WTC11 (cell line): ENCODE data around the gene ZBTB7C. TPM values are rescaled to one million over a fixed set of nuclear protein-coding genes. Genes with fewer than 3 reads are reported as not detected.

Source experiments
- ATAC-seq: fragments of 200-7000 bp; cut with Tn5 transposase; 2 replicates; pipeline ENCODE4 v1.10.0; 2021; ENCODE audit warnings: mild to moderate bottlenecking, moderate library complexity
- CTCF ChIA-PET: fragments of 300-600 bp; sonication (Branson Sonifier 250); formaldehyde crosslinking; loops from one replicate; lab custom pipeline; 2021; ENCODE audit warnings: antibody characterized with exemption; lab: Charles Lee
- POLR2A ChIA-PET: fragments of 350-600 bp; sonication (Branson Sonifier 250); formaldehyde crosslinking; loops from one replicate; lab custom pipeline; 2021; ENCODE audit warnings: antibody characterized with exemption; lab: Charles Lee
- DNase-seq: peaks from one replicate; pipeline ENCODE4 v3.0.0; 2021; ENCODE audit warnings: low spot score
- H3K27ac Mint-ChIP-seq: 2 replicates; pipeline ENCODE4 v1.8.0; 2021; ENCODE audit warnings: mixed read lengths
- H3K27me3 Mint-ChIP-seq: 2 replicates; pipeline ENCODE4 v1.8.0; 2021; ENCODE audit warnings: low read depth, mild to moderate bottlenecking, moderate library complexity, mixed read lengths
- H3K36me3 Mint-ChIP-seq: 2 replicates; pipeline ENCODE4 v1.8.0; 2021; ENCODE audit warnings: mixed read lengths
- H3K4me1 Mint-ChIP-seq: 2 replicates; pipeline ENCODE4 v1.8.0; 2022; ENCODE audit warnings: mixed read lengths
- H3K4me3 Mint-ChIP-seq: 2 replicates; pipeline ENCODE4 v1.8.0; 2021; ENCODE audit warnings: mild to moderate bottlenecking, moderate library complexity, mixed read lengths
- H3K9me3 Mint-ChIP-seq: 2 replicates; pipeline ENCODE4 v1.8.0; 2021; ENCODE audit warnings: mixed read lengths
- ATF1 ChIP-seq: sonication (generic); formaldehyde crosslinking; IDR thresholded peaks from 2 replicates; pipeline ENCODE4 v1.8.1; 2023; ENCODE audit warnings: mild to moderate bottlenecking, moderate library complexity, missing genetic modification reagents
- FOXP4 ChIP-seq: sonication (generic); formaldehyde crosslinking; IDR thresholded peaks from 2 replicates; pipeline ENCODE4 v1.8.0; 2022; ENCODE audit warnings: mild to moderate bottlenecking, missing genetic modification reagents
- HMGA2 ChIP-seq: fragments of 250-450 bp; sonication (Bioruptor Pico); IDR thresholded peaks from 2 replicates; pipeline ENCODE4 v1.4.0; 2021; ENCODE audit warnings: mild to moderate bottlenecking, moderate library complexity
- IRF2 ChIP-seq: sonication (generic); formaldehyde crosslinking; IDR thresholded peaks from 2 replicates; pipeline ENCODE4 v1.8.0; 2022; ENCODE audit warnings: low read depth, missing genetic modification reagents, borderline replicate concordance
- MAX ChIP-seq: sonication (generic); formaldehyde crosslinking; IDR thresholded peaks from 2 replicates; pipeline ENCODE4 v1.8.0; 2022; ENCODE audit warnings: mild to moderate bottlenecking, missing genetic modification reagents
- MYBL2 ChIP-seq: sonication (generic); formaldehyde crosslinking; IDR thresholded peaks from 2 replicates; pipeline ENCODE4 v1.8.1; 2023; ENCODE audit warnings: mild to moderate bottlenecking, moderate library complexity, missing genetic modification reagents
- PRRX2 ChIP-seq: fragments of 250-450 bp; sonication (Bioruptor Pico); IDR thresholded peaks from 2 replicates; pipeline ENCODE4 v1.8.0; 2021; ENCODE audit warnings: mild to moderate bottlenecking
- SMAD4 ChIP-seq: sonication (generic); formaldehyde crosslinking; IDR thresholded peaks from 2 replicates; pipeline ENCODE4 v1.8.0; 2022; ENCODE audit warnings: mild to moderate bottlenecking, missing genetic modification reagents
- SOX15 ChIP-seq: fragments of 250-450 bp; sonication (Bioruptor Pico); IDR thresholded peaks from 2 replicates; pipeline ENCODE4 v1.9.0; 2021; ENCODE audit warnings: mild to moderate bottlenecking
- ZBTB21 ChIP-seq: sonication (generic); formaldehyde crosslinking; IDR thresholded peaks from 2 replicates; pipeline ENCODE4 v1.8.1; 2023; ENCODE audit warnings: mild to moderate bottlenecking, missing genetic modification reagents, borderline replicate concordance
- ZNF219 ChIP-seq: sonication (generic); formaldehyde crosslinking; IDR thresholded peaks from 2 replicates; pipeline ENCODE4 v1.8.0; 2023; ENCODE audit warnings: missing genetic modification reagents, mild to moderate bottlenecking, borderline replicate concordance
- ZNF263 ChIP-seq: sonication (generic); formaldehyde crosslinking; IDR thresholded peaks from 2 replicates; pipeline ENCODE4 v1.8.1; 2022; ENCODE audit warnings: low read depth, mild to moderate bottlenecking, moderate library complexity, missing genetic modification reagents
- ZNF396 ChIP-seq: fragments of 250-450 bp; sonication (Bioruptor Pico); IDR thresholded peaks from 2 replicates; pipeline ENCODE4 v1.8.0; 2021; ENCODE audit warnings: mild to moderate bottlenecking, moderate library complexity, borderline replicate concordance
- ZNF423 ChIP-seq: fragments of 250-450 bp; sonication (Bioruptor Pico); IDR thresholded peaks from 2 replicates; pipeline ENCODE4 v2.1.2; 2022; ENCODE audit warnings: mild to moderate bottlenecking, moderate library complexity
- ZNF671 ChIP-seq: fragments of 250-450 bp; sonication (Bioruptor Pico); IDR thresholded peaks from 2 replicates; pipeline ENCODE4 v1.8.0; 2021; ENCODE audit warnings: mild to moderate bottlenecking
- total RNA-seq: library from RNA; stranded (reverse); gene quantifications from 3 replicates; pipeline ENCODE4 v1.2.3, GENCODE V29; 2021
- TF ChIP-seq, protein P1 (sequence below): sonication (generic); formaldehyde crosslinking; IDR thresholded peaks from 2 replicates; pipeline ENCODE4 v1.8.1; 2022; ENCODE audit warnings: low read depth, mild to moderate bottlenecking, moderate library complexity, missing genetic modification reagents, borderline replicate concordance
- TF ChIP-seq, protein P2 (sequence below): sonication (generic); formaldehyde crosslinking; IDR thresholded peaks from 2 replicates; pipeline ENCODE4 v1.8.0; 2022; ENCODE audit warnings: mild to moderate bottlenecking, missing genetic modification reagents
- TF ChIP-seq, protein P3 (sequence below): sonication (generic); formaldehyde crosslinking; IDR thresholded peaks from 2 replicates; pipeline ENCODE4 v1.8.1; 2022; ENCODE audit warnings: missing genetic modification reagents, borderline replicate concordance
- TF ChIP-seq, protein P4 (sequence below): sonication (generic); formaldehyde crosslinking; IDR thresholded peaks from 2 replicates; pipeline ENCODE4 v1.8.1; 2022; ENCODE audit warnings: low read depth, missing genetic modification reagents, borderline replicate concordance

ZBTB7C gene
- total RNA-seq, 1 experiment from 2014 or later: 0.48 TPM

GRCh38 chr18:48392268-48392667 is 16.9 kb downstream of the ZBTB7C start:
- TF ChIP-seq FOXP4 (CRISPR knock-in tag): no peak
- TF ChIP-seq IRF2 (CRISPR knock-in tag): no peak
- TF ChIP-seq ZNF263 (CRISPR knock-in tag): no peak
- no peak for TF ChIP-seq ZNF396
- no peak for TF ChIP-seq ZNF671 (CRISPR knock-in tag)
- no peak for TF ChIP-seq SOX15 (CRISPR knock-in tag)
- no peak for TF ChIP-seq PRRX2
- TF ChIP-seq, protein P1, sequence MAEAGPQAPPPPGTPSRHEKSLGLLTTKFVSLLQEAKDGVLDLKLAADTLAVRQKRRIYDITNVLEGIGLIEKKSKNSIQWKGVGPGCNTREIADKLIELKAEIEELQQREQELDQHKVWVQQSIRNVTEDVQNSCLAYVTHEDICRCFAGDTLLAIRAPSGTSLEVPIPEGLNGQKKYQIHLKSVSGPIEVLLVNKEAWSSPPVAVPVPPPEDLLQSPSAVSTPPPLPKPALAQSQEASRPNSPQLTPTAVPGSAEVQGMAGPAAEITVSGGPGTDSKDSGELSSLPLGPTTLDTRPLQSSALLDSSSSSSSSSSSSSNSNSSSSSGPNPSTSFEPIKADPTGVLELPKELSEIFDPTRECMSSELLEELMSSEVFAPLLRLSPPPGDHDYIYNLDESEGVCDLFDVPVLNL (CRISPR knock-in tag): no peak
- DNase-seq: no peak
- H3K27ac Mint-ChIP-seq: no peak overlapping the region
- ChIA-PET POLR2A (interaction anchor here (0.6 kb wide), 1 partner anchor 1814 kb away, joined by 7 read pairs; no protein-coding TSS in a partner anchor), CTCF (interaction anchor here (1.6 kb wide), 1 partner anchor 53 kb away, joined by 8 read pairs; no protein-coding TSS in a partner anchor)
- H3K36me3 Mint-ChIP-seq: no peaks in the 10 kb centered on the region
- no peak overlapping the region for H3K4me3 Mint-ChIP-seq
- no peak for ATAC-seq
- peaks cover 15% of the 10 kb centered on the region for H3K4me1 Mint-ChIP-seq
- no peaks in the 10 kb centered on the region for H3K9me3 Mint-ChIP-seq
- peaks cover 9% of the 10 kb centered on the region for H3K27me3 Mint-ChIP-seq

GRCh38 chr18:48391868-48392267 is 17.3 kb downstream of the ZBTB7C start:
- H3K36me3 Mint-ChIP-seq: no peaks in the 10 kb centered on the region
- no peak for ATAC-seq
- POLR2A ChIA-PET: no interaction called here

DNA sequence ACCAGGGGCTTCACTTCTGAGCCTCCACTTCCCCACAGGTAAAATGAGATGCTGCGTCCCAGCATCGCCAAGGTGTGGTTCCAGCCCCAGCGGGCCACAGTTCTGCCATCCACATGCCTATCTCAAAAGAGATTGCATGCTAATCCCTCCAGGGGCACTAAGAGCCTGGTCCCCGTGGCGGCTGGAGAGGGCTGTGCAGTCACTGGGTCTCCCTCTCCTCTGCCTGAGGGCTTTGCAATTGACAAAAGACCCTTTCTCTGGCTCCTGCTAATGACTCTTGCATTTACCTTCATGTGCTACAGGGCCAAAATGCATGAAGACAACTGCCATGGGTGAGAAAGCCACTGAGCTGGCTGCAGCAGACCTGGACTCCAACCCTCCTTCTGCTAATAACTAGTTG is 18.5 kb downstream of the ZBTB7C start:
- H3K4me1 Mint-ChIP-seq: peaks cover 15% of the 10 kb centered on the region
- H3K9me3 Mint-ChIP-seq: no peaks in the 10 kb centered on the region
- ChIA-PET CTCF (no interaction called here), POLR2A (no interaction called here)
- no peak overlapping the region for H3K4me3 Mint-ChIP-seq
- DNase-seq (no peak), ATAC-seq (no peak)
- H3K27ac Mint-ChIP-seq: no peak overlapping the region
- H3K27me3 Mint-ChIP-seq: peaks cover 9% of the 10 kb centered on the region
- H3K36me3 Mint-ChIP-seq: no peaks in the 10 kb centered on the region
- TF ChIP-seq, protein P2, sequence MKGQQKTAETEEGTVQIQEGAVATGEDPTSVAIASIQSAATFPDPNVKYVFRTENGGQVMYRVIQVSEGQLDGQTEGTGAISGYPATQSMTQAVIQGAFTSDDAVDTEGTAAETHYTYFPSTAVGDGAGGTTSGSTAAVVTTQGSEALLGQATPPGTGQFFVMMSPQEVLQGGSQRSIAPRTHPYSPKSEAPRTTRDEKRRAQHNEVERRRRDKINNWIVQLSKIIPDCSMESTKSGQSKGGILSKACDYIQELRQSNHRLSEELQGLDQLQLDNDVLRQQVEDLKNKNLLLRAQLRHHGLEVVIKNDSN: no peak
- TF ChIP-seq SMAD4 (CRISPR knock-in tag) (no peak), ATF1 (CRISPR knock-in tag) (no peak), ZNF671 (CRISPR knock-in tag) (no peak), ZBTB21 (no peak), ZNF423 (CRISPR knock-in tag) (no peak)
- TF ChIP-seq, protein P3, sequence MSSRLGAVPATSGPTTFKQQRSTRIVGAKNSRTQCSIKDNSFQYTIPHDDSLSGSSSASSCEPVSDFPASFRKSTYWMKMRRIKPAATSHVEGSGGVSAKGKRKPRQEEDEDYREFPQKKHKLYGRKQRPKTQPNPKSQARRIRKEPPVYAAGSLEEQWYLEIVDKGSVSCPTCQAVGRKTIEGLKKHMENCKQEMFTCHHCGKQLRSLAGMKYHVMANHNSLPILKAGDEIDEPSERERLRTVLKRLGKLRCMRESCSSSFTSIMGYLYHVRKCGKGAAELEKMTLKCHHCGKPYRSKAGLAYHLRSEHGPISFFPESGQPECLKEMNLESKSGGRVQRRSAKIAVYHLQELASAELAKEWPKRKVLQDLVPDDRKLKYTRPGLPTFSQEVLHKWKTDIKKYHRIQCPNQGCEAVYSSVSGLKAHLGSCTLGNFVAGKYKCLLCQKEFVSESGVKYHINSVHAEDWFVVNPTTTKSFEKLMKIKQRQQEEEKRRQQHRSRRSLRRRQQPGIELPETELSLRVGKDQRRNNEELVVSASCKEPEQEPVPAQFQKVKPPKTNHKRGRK (CRISPR knock-in tag): no peak

More at GRCh38 chr18:48391868-48392267, 17.3 kb downstream of the ZBTB7C start:
- no peak for DNase-seq
- Mint-ChIP-seq H3K27me3 (peaks cover 9% of the 10 kb centered on the region), H3K4me3 (no peak overlapping the region), H3K9me3 (no peaks in the 10 kb centered on the region), H3K27ac (no peak overlapping the region), H3K4me1 (peaks cover 15% of the 10 kb centered on the region)
- TF ChIP-seq, protein P4, sequence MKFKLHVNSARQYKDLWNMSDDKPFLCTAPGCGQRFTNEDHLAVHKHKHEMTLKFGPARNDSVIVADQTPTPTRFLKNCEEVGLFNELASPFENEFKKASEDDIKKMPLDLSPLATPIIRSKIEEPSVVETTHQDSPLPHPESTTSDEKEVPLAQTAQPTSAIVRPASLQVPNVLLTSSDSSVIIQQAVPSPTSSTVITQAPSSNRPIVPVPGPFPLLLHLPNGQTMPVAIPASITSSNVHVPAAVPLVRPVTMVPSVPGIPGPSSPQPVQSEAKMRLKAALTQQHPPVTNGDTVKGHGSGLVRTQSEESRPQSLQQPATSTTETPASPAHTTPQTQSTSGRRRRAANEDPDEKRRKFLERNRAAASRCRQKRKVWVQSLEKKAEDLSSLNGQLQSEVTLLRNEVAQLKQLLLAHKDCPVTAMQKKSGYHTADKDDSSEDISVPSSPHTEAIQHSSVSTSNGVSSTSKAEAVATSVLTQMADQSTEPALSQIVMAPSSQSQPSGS: no peak
- no peak for TF ChIP-seq MAX (CRISPR knock-in tag)
- TF ChIP-seq ZNF219 (CRISPR knock-in tag): no peak
- TF ChIP-seq, protein P1 (CRISPR knock-in tag): no peak
- no peak for TF ChIP-seq HMGA2
- no peak for TF ChIP-seq MYBL2 (CRISPR knock-in tag)
- CTCF ChIA-PET: interaction anchor here (1.6 kb wide), 1 partner anchor 53 kb away, joined by 8 read pairs; no protein-coding TSS in a partner anchor
